ENCODE measurements around the gene PRDX5. TPM values are rescaled to one million over a fixed set of nuclear protein-coding genes. Genes with fewer than 3 reads are reported as not detected.

PRDX5 gene
- total and polyA plus RNA-seq, 5 donors: 258 to 683 (median 324) TPM

GRCh38 chr11:64343767-64344559, 26.0 kb downstream of the PRDX5 start:
- DNase-seq: peak in 2 of 3 donors; percentile 70 to 73
- H3K4me3 ChIP-seq (ENCODE audit: low read length): no peak overlapping the region
- 81% methylated on average over 18 of the region's 18 CpGs for WGBS
- no peak overlapping the region for H3K27ac ChIP-seq (ENCODE audit: low read length)
- no peaks in the 10 kb centered on the region for H3K4me1 ChIP-seq (ENCODE audit: control insufficient read depth, insufficient read depth, low read length)
- H3K9me3 ChIP-seq (ENCODE audit: control insufficient read depth, low read length): no peaks in the 10 kb centered on the region
- ATAC-seq: peak in 1 of 2 donors; percentile 4
- H3K27me3 ChIP-seq (ENCODE audit: control insufficient read depth, insufficient read depth): no peaks in the 10 kb centered on the region
- intact Hi-C loops (cut with DNase I): no loop called here

DNA sequence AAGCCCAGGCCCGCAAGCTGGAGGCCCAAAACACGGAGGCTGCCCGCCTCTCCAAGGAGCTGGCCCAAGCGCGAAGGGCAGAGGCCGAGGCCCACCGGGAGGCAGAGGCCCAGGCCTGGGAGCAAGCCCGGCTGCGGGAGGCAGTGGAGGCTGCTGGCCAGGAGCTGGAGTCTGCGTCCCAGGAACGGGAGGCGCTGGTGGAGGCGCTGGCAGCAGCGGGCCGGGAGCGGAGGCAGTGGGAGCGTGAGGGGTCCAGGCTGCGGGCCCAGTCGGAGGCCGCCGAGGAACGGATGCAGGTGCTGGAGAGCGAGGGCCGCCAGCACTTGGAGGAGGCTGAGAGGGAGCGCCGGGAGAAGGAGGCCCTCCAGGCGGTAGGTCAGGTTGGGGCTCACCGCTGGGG, 26.9 kb downstream of the PRDX5 start:
- ATAC-seq: no peak
- intact Hi-C loops (cut with DNase I): no loop called here
- Histone ChIP-seq H3K4me1 (ENCODE audit: control insufficient read depth, insufficient read depth, low read length) (no peaks in the 10 kb centered on the region), H3K27me3 (ENCODE audit: control insufficient read depth, insufficient read depth) (no peaks in the 10 kb centered on the region), H3K9me3 (ENCODE audit: control insufficient read depth, low read length) (no peaks in the 10 kb centered on the region), H3K27ac (ENCODE audit: low read length) (no peak overlapping the region), H3K4me3 (ENCODE audit: low read length) (no peak overlapping the region)
- peak in 1 of 3 donors; percentile 61 for DNase-seq
- 96% methylated on average over 28 of the region's 28 CpGs for WGBS

GRCh38 chr11:64347193-64347867, 29.4 kb downstream of the PRDX5 start:
- H3K27ac ChIP-seq (ENCODE audit: low read length): no peak overlapping the region
- no peaks in the 10 kb centered on the region for H3K4me1 ChIP-seq (ENCODE audit: control insufficient read depth, insufficient read depth, low read length)
- H3K27me3 ChIP-seq (ENCODE audit: control insufficient read depth, insufficient read depth): no peaks in the 10 kb centered on the region
- WGBS: 89% methylated on average over 12 of the region's 12 CpGs
- no peak for DNase-seq
- ATAC-seq: no peak
- no peaks in the 10 kb centered on the region for H3K9me3 ChIP-seq (ENCODE audit: control insufficient read depth, low read length)
- intact Hi-C loops (cut with DNase I): no loop called here
- H3K4me3 ChIP-seq (ENCODE audit: low read length): no peak overlapping the region

- no peak overlapping the region for H3K27ac ChIP-seq (ENCODE audit: low read length)
- peak in 1 of 3 donors; percentile 55 for DNase-seq
- 60% methylated on average over 14 of the region's 14 CpGs for WGBS
- intact Hi-C loops (cut with DNase I): no loop called here
- H3K4me3 ChIP-seq (ENCODE audit: low read length): no peak overlapping the region
- no peaks in the 10 kb centered on the region for H3K4me1 ChIP-seq (ENCODE audit: control insufficient read depth, insufficient read depth, low read length)
- H3K27me3 ChIP-seq (ENCODE audit: control insufficient read depth, insufficient read depth): no peaks in the 10 kb centered on the region
- no peak for ATAC-seq
- no peaks in the 10 kb centered on the region for H3K9me3 ChIP-seq (ENCODE audit: control insufficient read depth, low read length)
Observed at GRCh38 chr11:64348383-64349024, 30.6 kb downstream of the PRDX5 start.

- Histone ChIP-seq H3K27me3 (ENCODE audit: control insufficient read depth, insufficient read depth) (no peaks in the 10 kb centered on the region), H3K27ac (ENCODE audit: low read length) (no peak overlapping the region), H3K4me3 (ENCODE audit: low read length) (no peak overlapping the region), H3K9me3 (ENCODE audit: control insufficient read depth, low read length) (no peaks in the 10 kb centered on the region), H3K4me1 (ENCODE audit: control insufficient read depth, insufficient read depth, low read length) (no peaks in the 10 kb centered on the region)
- ATAC-seq (no peak), DNase-seq (no peak)
- WGBS: 86% methylated on average over 7 of the region's 7 CpGs
- intact Hi-C loops (cut with DNase I): no loop called here
Observed at GRCh38 chr11:64349025-64349387, 31.1 kb downstream of the PRDX5 start.

GRCh38 chr11:64349404-64349803, 31.5 kb downstream of the PRDX5 start:
- Histone ChIP-seq H3K4me1 (ENCODE audit: control insufficient read depth, insufficient read depth, low read length) (no peaks in the 10 kb centered on the region), H3K9me3 (ENCODE audit: control insufficient read depth, low read length) (no peaks in the 10 kb centered on the region), H3K27ac (ENCODE audit: low read length) (no peak overlapping the region), H3K4me3 (ENCODE audit: low read length) (no peak overlapping the region), H3K27me3 (ENCODE audit: control insufficient read depth, insufficient read depth) (no peaks in the 10 kb centered on the region)
- ATAC-seq (no peak), DNase-seq (peak in 1 of 3 donors; percentile 41)
- 87% methylated on average over 11 of the region's 11 CpGs for WGBS
- intact Hi-C loops (cut with DNase I): no loop called here

DNA sequence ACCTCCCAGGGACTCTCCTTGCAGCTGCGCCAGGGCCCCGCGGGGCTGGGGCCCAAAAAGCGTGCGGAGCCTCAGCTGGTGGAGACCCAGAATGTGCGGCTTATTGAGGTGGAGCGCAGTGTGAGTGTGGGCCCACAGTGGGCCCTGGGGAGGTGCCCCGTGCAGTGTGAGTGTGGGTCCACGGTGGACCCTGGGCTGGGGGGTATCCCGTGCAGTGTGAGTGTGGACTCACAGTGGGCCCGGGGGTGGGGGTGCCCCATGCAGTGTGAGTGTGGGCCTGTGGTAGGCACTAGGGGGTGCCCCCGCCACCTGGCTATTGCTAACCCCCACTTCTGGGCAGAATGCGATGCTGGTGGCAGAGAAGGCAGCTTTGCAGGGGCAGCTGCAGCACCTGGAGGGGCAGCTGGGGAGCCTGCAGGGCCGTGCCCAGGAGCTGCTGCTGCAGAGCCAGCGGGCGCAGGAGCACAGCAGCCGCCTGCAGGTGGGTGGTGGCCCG, 33.3 kb downstream of the PRDX5 start:
- Histone ChIP-seq H3K27ac (ENCODE audit: low read length) (no peak overlapping the region), H3K27me3 (ENCODE audit: control insufficient read depth, insufficient read depth) (no peaks in the 10 kb centered on the region), H3K4me1 (ENCODE audit: control insufficient read depth, insufficient read depth, low read length) (peaks cover 3% of the 10 kb centered on the region), H3K9me3 (ENCODE audit: control insufficient read depth, low read length) (no peaks in the 10 kb centered on the region), H3K4me3 (ENCODE audit: low read length) (no peak overlapping the region)
- intact Hi-C loops (cut with DNase I): no loop called here
- DNase-seq (no peak), ATAC-seq (no peak)
- WGBS: 94% methylated on average over 18 of the region's 18 CpGs

GRCh38 chr11:64352099-64352994, 34.4 kb downstream of the PRDX5 start:
- Histone ChIP-seq H3K4me3 (ENCODE audit: low read length) (no peak overlapping the region), H3K27ac (ENCODE audit: low read length) (no peak overlapping the region), H3K9me3 (ENCODE audit: control insufficient read depth, low read length) (no peaks in the 10 kb centered on the region), H3K27me3 (ENCODE audit: control insufficient read depth, insufficient read depth) (no peaks in the 10 kb centered on the region), H3K4me1 (ENCODE audit: control insufficient read depth, insufficient read depth, low read length) (peaks cover 3% of the 10 kb centered on the region)
- no peak for ATAC-seq
- peak in 1 of 3 donors; percentile 61 for DNase-seq
- intact Hi-C loops (cut with DNase I): no loop called here
- WGBS: 90% methylated on average over 33 of the region's 33 CpGs

DNA sequence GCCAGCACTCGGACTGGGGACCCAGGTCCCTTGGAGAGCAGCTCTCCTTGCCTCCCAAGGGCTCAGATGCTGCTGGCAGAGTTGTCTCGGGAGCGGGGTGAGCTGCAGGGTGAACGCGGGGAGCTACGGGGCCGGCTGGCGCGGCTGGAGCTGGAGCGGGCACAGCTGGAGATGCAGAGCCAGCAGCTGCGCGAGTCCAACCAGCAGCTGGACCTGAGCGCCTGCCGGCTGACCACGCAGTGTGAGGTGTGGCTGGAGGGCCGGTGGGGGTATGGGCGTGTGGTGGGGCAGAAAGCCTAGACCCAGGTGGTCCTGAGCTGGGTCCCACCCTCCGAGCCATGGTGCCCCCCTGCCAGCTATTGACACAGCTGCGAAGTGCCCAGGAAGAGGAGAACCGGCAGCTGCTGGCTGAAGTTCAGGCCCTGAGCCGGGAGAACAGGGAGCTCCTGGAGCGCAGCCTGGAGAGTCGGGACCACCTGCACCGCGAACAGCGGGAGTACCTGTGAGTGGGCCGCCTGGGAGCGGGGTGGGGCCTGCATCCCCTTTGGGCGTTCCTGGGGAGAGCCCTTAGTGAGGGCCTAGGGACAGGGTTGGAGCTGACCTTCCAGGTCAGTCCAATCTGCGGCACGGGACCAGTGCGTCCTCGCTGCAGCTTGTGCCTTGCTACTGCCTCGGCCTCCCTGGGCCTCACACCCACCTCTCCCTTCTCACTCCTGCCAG, 35.2 kb downstream of the PRDX5 start:
- Histone ChIP-seq H3K4me1 (ENCODE audit: control insufficient read depth, insufficient read depth, low read length) (peaks cover 5% of the 10 kb centered on the region), H3K9me3 (ENCODE audit: control insufficient read depth, low read length) (no peaks in the 10 kb centered on the region), H3K4me3 (ENCODE audit: low read length) (no peak overlapping the region), H3K27me3 (ENCODE audit: control insufficient read depth, insufficient read depth) (no peaks in the 10 kb centered on the region), H3K27ac (ENCODE audit: low read length) (no peak overlapping the region)
- ATAC-seq (no peak), DNase-seq (peak in 1 of 3 donors; percentile 65)
- 86% methylated on average over 34 of the region's 34 CpGs for WGBS
- intact Hi-C loops (cut with DNase I): no loop called here
